ENCODE results near the gene ABLIM2.

The ABLIM2 gene

GRCh38 chr4:8130346-8131066 lies 28.1 kb downstream of the ABLIM2 start:
- TF ChIP-seq EZH2phosphoT487 (conservative IDR thresholded peaks at IDR 0.05; ENCODE audit: low read length) (no peak), CTCF (IDR thresholded peaks at IDR 0.05; ENCODE audit: insufficient read depth, low read length, poor library complexity, severe bottlenecking) (no peak)
- H2AFZ ChIP-seq (ENCODE audit: low read depth, low read length, severe bottlenecking) = no peak overlapping the region
- no peaks in the 10 kb centered on the region for H3K27me3 ChIP-seq (ENCODE audit: low read length)
- no peaks in the 10 kb centered on the region for H3K9me3 ChIP-seq (ENCODE audit: insufficient read depth, low read length)
- no peak overlapping the region for H3K9ac ChIP-seq (ENCODE audit: low read length)
- H3K4me2 ChIP-seq (ENCODE audit: low read depth, low read length, poor library complexity, severe bottlenecking) = no peak overlapping the region
- H3K36me3 ChIP-seq (ENCODE audit: low read length) = no peaks in the 10 kb centered on the region
- H3K4me3 ChIP-seq (ENCODE audit: insufficient read depth, low read length, poor library complexity, severe bottlenecking) = no peak overlapping the region
- H3F3A ChIP-seq (ENCODE audit: insufficient read depth) = no peaks in the 10 kb centered on the region
- no peaks in the 10 kb centered on the region for H3K79me2 ChIP-seq (ENCODE audit: insufficient read depth, low read length)
- H3K9me2 ChIP-seq (replicated peaks; ENCODE audit: insufficient read depth, low read length) = no peaks in the 10 kb centered on the region
- H4K20me1 ChIP-seq (ENCODE audit: low read depth, low read length) = no peaks in the 10 kb centered on the region
- no peak overlapping the region for H3K27ac ChIP-seq (ENCODE audit: low read depth, low read length)

- no peak overlapping the region for H3K4me3 ChIP-seq (ENCODE audit: insufficient read depth, low read length, poor library complexity, severe bottlenecking)
- H3K27me3 ChIP-seq (ENCODE audit: low read length) = no peaks in the 10 kb centered on the region
- H3K9ac ChIP-seq (ENCODE audit: low read length) = no peak overlapping the region
- no peaks in the 10 kb centered on the region for H3K79me2 ChIP-seq (ENCODE audit: insufficient read depth, low read length)
- no peaks in the 10 kb centered on the region for H3K9me2 ChIP-seq (replicated peaks; ENCODE audit: insufficient read depth, low read length)
- H3K36me3 ChIP-seq (ENCODE audit: low read length) = no peaks in the 10 kb centered on the region
- H3K27ac ChIP-seq (ENCODE audit: low read depth, low read length) = no peak overlapping the region
- TF ChIP-seq CTCF (IDR thresholded peaks at IDR 0.05; ENCODE audit: insufficient read depth, low read length, poor library complexity, severe bottlenecking) (no peak), EZH2phosphoT487 (conservative IDR thresholded peaks at IDR 0.05; ENCODE audit: low read length) (no peak)
- no peaks in the 10 kb centered on the region for H3K9me3 ChIP-seq (ENCODE audit: insufficient read depth, low read length)
- H4K20me1 ChIP-seq (ENCODE audit: low read depth, low read length) = no peaks in the 10 kb centered on the region
- H3F3A ChIP-seq (ENCODE audit: insufficient read depth) = no peaks in the 10 kb centered on the region
- H2AFZ ChIP-seq (ENCODE audit: low read depth, low read length, severe bottlenecking) = no peak overlapping the region
- no peak overlapping the region for H3K4me2 ChIP-seq (ENCODE audit: low read depth, low read length, poor library complexity, severe bottlenecking)
Measured at GRCh38 chr4:8129785-8130184, 28.8 kb downstream of the ABLIM2 start.

- H3K27me3 ChIP-seq (ENCODE audit: low read length) = no peaks in the 10 kb centered on the region
Measured at GRCh38 chr4:8129136-8129535, 29.5 kb downstream of the ABLIM2 start.

More at GRCh38 chr4:8129136-8129535, 29.5 kb downstream of the ABLIM2 start:
- H3K36me3 ChIP-seq (ENCODE audit: low read length) = no peaks in the 10 kb centered on the region
- H3F3A ChIP-seq (ENCODE audit: insufficient read depth) = no peaks in the 10 kb centered on the region
- H3K9me2 ChIP-seq (replicated peaks; ENCODE audit: insufficient read depth, low read length) = no peaks in the 10 kb centered on the region
- no peaks in the 10 kb centered on the region for H3K9me3 ChIP-seq (ENCODE audit: insufficient read depth, low read length)
- no peaks in the 10 kb centered on the region for H3K79me2 ChIP-seq (ENCODE audit: insufficient read depth, low read length)
- H3K9ac ChIP-seq (ENCODE audit: low read length) = no peak overlapping the region
- H3K27ac ChIP-seq (ENCODE audit: low read depth, low read length) = no peak overlapping the region
- TF ChIP-seq CTCF (IDR thresholded peaks at IDR 0.05; ENCODE audit: insufficient read depth, low read length, poor library complexity, severe bottlenecking) = no peak
- H4K20me1 ChIP-seq (ENCODE audit: low read depth, low read length) = no peaks in the 10 kb centered on the region
- no peak overlapping the region for H3K4me2 ChIP-seq (ENCODE audit: low read depth, low read length, poor library complexity, severe bottlenecking)
- no peak overlapping the region for H2AFZ ChIP-seq (ENCODE audit: low read depth, low read length, severe bottlenecking)
- H3K4me3 ChIP-seq (ENCODE audit: insufficient read depth, low read length, poor library complexity, severe bottlenecking) = no peak overlapping the region
